Right cardiac atrium (tissue), 5 donors: ENCODE data around the gene SLC30A5. TPM values are rescaled to one million over a fixed set of nuclear protein-coding genes. Genes with fewer than 3 reads are reported as not detected.
"Not testable (repeated sequence)": the region's sequence is repeated elsewhere in the genome, so short reads cannot be mapped to it uniquely, and the experiment has no call there.

Source experiments
- ATAC-seq, 2 donors: fragments of 200-7000 bp; cut with Tn5 transposase; one replicate each; pipeline versions ENCODE4 v1.8.0 to v1.9.1; 2020; ENCODE audit warnings: moderate library complexity in 2 of 2, mild to moderate bottlenecking in 1 of 2
- DNase-seq, 3 donors: peaks; one replicate each; pipeline ENCODE4 v3.0.0-alpha.2; 2020
- H3K27ac ChIP-seq: one replicate; pipeline ENCODE4 v1.5.1; 2013; ENCODE audit warnings: mild to moderate bottlenecking, low read length, control low read depth, moderate library complexity
- H3K27me3 ChIP-seq: one replicate; pipeline ENCODE4 v1.6.1; 2013; ENCODE audit not compliant: control insufficient read depth, insufficient read depth
- H3K4me1 ChIP-seq: one replicate; pipeline ENCODE4 v1.6.1; 2013; ENCODE audit warnings: low read length; ENCODE audit not compliant: control insufficient read depth, insufficient read depth
- H3K4me3 ChIP-seq: one replicate; pipeline ENCODE4 v1.5.1; 2013; ENCODE audit warnings: low read length, control low read depth
- H3K9me3 ChIP-seq: one replicate; pipeline ENCODE4 v1.6.1; 2013; ENCODE audit warnings: low read length; ENCODE audit not compliant: control insufficient read depth
- WGBS: extraction: QIAGEN DNeasy Blood & Tissue Kit; methylation state at CpG from one replicate; pipeline ENCODE4 v1.1.7; 2013; 5-methylcytosine and 5-hydroxymethylcytosine counted together
- intact Hi-C, 4 donors: fragments of 100-400 bp; cut with DNase I; formaldehyde crosslinking; loops; one replicate each; pipeline versions ENCODE4 v1.11.0 to v1.14.0; 2022 to 2023
- polyA plus RNA-seq: library from polyadenylated mRNA; stranded (reverse); fragments of 200-250 nt; gene quantifications from one replicate; pipeline ENCODE4 v1.2.3, GENCODE V29; 2013
- total RNA-seq, 4 donors: library from RNA; stranded (reverse); fragmentation: NEBNext Ultra II Directional; extraction: Animal tissue kit (Norgen Biotek cat#: 25700); gene quantifications; one replicate each; pipeline ENCODE4 v1.2.1, GENCODE V29; 2021
- donor health status: healthy with polysubstance abuse.
- donor health status: DM: no; HTN: yes; CAD: no.
- donor health status: DM: no; HTN: no; CAD: no.
- donor health status: DM: no; HTN: yes; CAD: no; lungs with severe emphysema.
- donor health status: DM: yes; HTN: yes; CAD: no.

SLC30A5 gene
- total and polyA plus RNA-seq, 5 donors, result 32.5 to 59.1 (median 54.0) TPM

GRCh38 chr5:69137807-69138206 is 44.0 kb downstream of the SLC30A5 start:
- no peak for DNase-seq
- H3K27me3 ChIP-seq, result no peaks in the 10 kb centered on the region
- no peak overlapping the region for H3K4me3 ChIP-seq
- no peak for ATAC-seq
- H3K9me3 ChIP-seq, result no peaks in the 10 kb centered on the region
- 98% methylated on average over 5 of the region's 5 CpGs for WGBS
- no peaks in the 10 kb centered on the region for H3K4me1 ChIP-seq
- intact Hi-C loops, result no loop called here
- H3K27ac ChIP-seq, result no peak overlapping the region

- 96% methylated on average over 1 of the region's 1 CpG for WGBS
- H3K9me3 ChIP-seq, result no peaks in the 10 kb centered on the region
- no peak for ATAC-seq
- H3K27ac ChIP-seq, result no peak overlapping the region
- no peaks in the 10 kb centered on the region for H3K27me3 ChIP-seq
- H3K4me3 ChIP-seq, result no peak overlapping the region
- intact Hi-C loops, result no loop called here
- DNase-seq, result no peak
- H3K4me1 ChIP-seq, result no peaks in the 10 kb centered on the region
Measured at GRCh38 chr5:69138766-69139165, 45.0 kb downstream of the SLC30A5 start.

GRCh38 chr5:69140239-69140638 is 46.4 kb downstream of the SLC30A5 start:
- ATAC-seq, H3K27ac ChIP-seq, H3K27me3 ChIP-seq, H3K4me3 ChIP-seq, H3K4me1 ChIP-seq, H3K9me3 ChIP-seq, DNase-seq, intact Hi-C loops: not testable (repeated sequence)
- 94% methylated on average over 4 of the region's 4 CpGs for WGBS

- H3K4me3 ChIP-seq, result no peak overlapping the region
- H3K9me3 ChIP-seq, result no peaks in the 10 kb centered on the region
- ATAC-seq (no peak), DNase-seq (no peak)
- no peaks in the 10 kb centered on the region for H3K4me1 ChIP-seq
- intact Hi-C loops, result no loop called here
- H3K27ac ChIP-seq, result no peak overlapping the region
- 87% methylated on average over 1 of the region's 1 CpG for WGBS
- H3K27me3 ChIP-seq, result no peaks in the 10 kb centered on the region
Measured at GRCh38 chr5:69140827-69141226, 47.0 kb downstream of the SLC30A5 start.

- H3K27ac ChIP-seq, H3K9me3 ChIP-seq, H3K4me3 ChIP-seq, ATAC-seq, H3K4me1 ChIP-seq, H3K27me3 ChIP-seq, intact Hi-C loops: not testable (repeated sequence)
- WGBS, result 94% methylated on average over 7 of the region's 7 CpGs
- peak in 1 of 3 donors; percentile 10 for DNase-seq
Measured at GRCh38 chr5:69148576-69148975, 54.8 kb downstream of the SLC30A5 start.

- intact Hi-C loops, result no loop called here
- H3K9me3 ChIP-seq, result no peaks in the 10 kb centered on the region
- no peak overlapping the region for H3K27ac ChIP-seq
- no peak for DNase-seq
- no peak overlapping the region for H3K4me3 ChIP-seq
- ATAC-seq, result no peak
- H3K27me3 ChIP-seq, result no peaks in the 10 kb centered on the region
- no peaks in the 10 kb centered on the region for H3K4me1 ChIP-seq
- WGBS, result 96% methylated on average over 2 of the region's 2 CpGs
Measured at GRCh38 chr5:69148981-69149675, 55.3 kb downstream of the SLC30A5 start.

- H3K9me3 ChIP-seq, result no peaks in the 10 kb centered on the region
- no peaks in the 10 kb centered on the region for H3K4me1 ChIP-seq
- ATAC-seq (no peak), DNase-seq (no peak)
- no peak overlapping the region for H3K27ac ChIP-seq
- H3K27me3 ChIP-seq, result no peaks in the 10 kb centered on the region
- intact Hi-C loops, result no loop called here
- 91% methylated on average over 5 of the region's 5 CpGs for WGBS
- H3K4me3 ChIP-seq, result no peak overlapping the region
Measured at GRCh38 chr5:69149676-69150010, 55.8 kb downstream of the SLC30A5 start.

GRCh38 chr5:69152731-69153130 is 58.9 kb downstream of the SLC30A5 start:
- no peak for ATAC-seq
- Histone ChIP-seq H3K4me3 (no peak overlapping the region), H3K27ac (no peak overlapping the region), H3K4me1 (no peaks in the 10 kb centered on the region), H3K27me3 (no peaks in the 10 kb centered on the region), H3K9me3 (no peaks in the 10 kb centered on the region)
- WGBS, result 73% methylated on average over 3 of the region's 3 CpGs
- intact Hi-C loops, result no loop called here
- no peak for DNase-seq

GRCh38 chr5:69156456-69156855 is 62.6 kb downstream of the SLC30A5 start:
- no peak overlapping the region for H3K4me3 ChIP-seq
- no peaks in the 10 kb centered on the region for H3K9me3 ChIP-seq
- intact Hi-C loops, result no loop called here
- no peaks in the 10 kb centered on the region for H3K27me3 ChIP-seq
- H3K27ac ChIP-seq, result no peak overlapping the region
- no peaks in the 10 kb centered on the region for H3K4me1 ChIP-seq
- no peak for ATAC-seq
- no peak for DNase-seq
- 97% methylated on average over 11 of the region's 11 CpGs for WGBS

GRCh38 chr5:69158039-69158438 is 64.2 kb downstream of the SLC30A5 start:
- H3K4me1 ChIP-seq, result no peaks in the 10 kb centered on the region
- H3K27me3 ChIP-seq, result no peaks in the 10 kb centered on the region
- 98% methylated on average over 3 of the region's 3 CpGs for WGBS
- H3K9me3 ChIP-seq, result no peaks in the 10 kb centered on the region
- no peak overlapping the region for H3K27ac ChIP-seq
- DNase-seq (no peak), ATAC-seq (no peak)
- intact Hi-C loops, result no loop called here
- no peak overlapping the region for H3K4me3 ChIP-seq

GRCh38 chr5:69160651-69161050 is 66.8 kb downstream of the SLC30A5 start:
- no peaks in the 10 kb centered on the region for H3K4me1 ChIP-seq
- no peak overlapping the region for H3K27ac ChIP-seq
- DNase-seq (no peak), ATAC-seq (no peak)
- H3K4me3 ChIP-seq, result no peak overlapping the region
- H3K27me3 ChIP-seq, result no peaks in the 10 kb centered on the region
- WGBS, result 91% methylated on average over 16 of the region's 16 CpGs
- no peaks in the 10 kb centered on the region for H3K9me3 ChIP-seq
- intact Hi-C loops, result loop anchor here in 1 of 4 donors (10.0 kb wide), 1 partner anchor 64 kb away; no protein-coding TSS in a partner anchor
